Mucosa of rectum (tissue), 2 donors: ENCODE data around the gene GTF2A1L.
"Not testable (repeated sequence)": the region's sequence is repeated elsewhere in the genome, so short reads cannot be mapped to it uniquely, and the experiment has no call there.

ENCODE experiments used
- H3K27ac ChIP-seq, 2 donors: one replicate each; pipeline ENCODE4 v1.7.0; 2013; ENCODE audit warnings: inconsistent platforms in 2 of 2, low read depth in 2 of 2, low read length in 2 of 2
- H3K27me3 ChIP-seq, 2 donors: one replicate each; pipeline ENCODE4 v1.7.0; 2013; ENCODE audit warnings: low read length in 2 of 2; ENCODE audit not compliant: control insufficient read depth in 2 of 2, insufficient read depth in 2 of 2
- H3K36me3 ChIP-seq, 2 donors: one replicate each; pipeline ENCODE4 v1.7.0; 2013; ENCODE audit warnings: low read length in 2 of 2; ENCODE audit not compliant: control insufficient read depth in 2 of 2, insufficient read depth in 2 of 2
- H3K4me1 ChIP-seq, 2 donors: one replicate each; pipeline ENCODE4 v1.7.0; 2013; ENCODE audit warnings: low read length in 2 of 2, mild to moderate bottlenecking in 1 of 2; ENCODE audit not compliant: control insufficient read depth in 2 of 2, insufficient read depth in 2 of 2
- H3K4me3 ChIP-seq, 2 donors: one replicate each; pipeline ENCODE4 v1.7.0; 2013; ENCODE audit warnings: low read length in 2 of 2
- H3K9ac ChIP-seq, 2 donors: one replicate each; pipeline ENCODE4 v1.7.0; 2013; ENCODE audit warnings: low read length in 2 of 2, low read depth in 1 of 2, mild to moderate bottlenecking in 1 of 2
- H3K9me3 ChIP-seq, 2 donors: one replicate each; pipeline ENCODE4 v1.7.0; 2013; ENCODE audit warnings: low read length in 2 of 2; ENCODE audit not compliant: control insufficient read depth in 2 of 2
- donor health status: healthy.
- donor health status: Normal muscosa, but diverticular disease.

Gene GTF2A1L

DNA sequence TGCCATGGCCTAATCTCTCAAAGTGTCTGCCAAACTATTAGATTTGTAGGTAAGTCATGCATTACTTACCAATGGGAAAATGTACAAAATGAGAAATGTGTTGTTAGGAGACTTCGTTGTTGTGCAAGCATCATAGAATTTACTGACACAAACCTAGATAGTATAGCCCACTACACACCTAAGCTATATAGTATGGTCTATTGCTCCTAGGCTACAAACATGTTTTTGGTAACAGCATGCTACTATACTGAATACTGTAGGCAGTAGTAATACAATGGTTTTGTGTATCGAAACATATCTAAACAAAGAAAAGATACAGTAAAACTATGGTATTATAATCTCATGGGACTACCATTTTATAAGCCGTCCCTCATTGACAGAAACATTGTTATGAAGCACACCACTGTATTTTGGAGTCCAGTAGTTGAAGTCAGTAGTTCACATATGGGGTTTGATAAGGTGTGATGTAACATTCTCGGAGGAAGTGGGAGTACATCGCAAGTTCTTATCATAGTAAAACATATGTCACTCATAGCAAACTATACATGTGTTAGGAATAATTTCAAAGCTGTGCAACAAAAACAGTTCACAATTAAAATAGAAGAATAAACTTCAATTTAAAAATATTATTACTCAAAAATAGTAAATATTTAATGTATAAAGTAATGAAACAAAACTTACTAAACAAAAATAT is 12.0 kb upstream of the GTF2A1L start:
- Histone ChIP-seq H3K4me1 (no peaks in the 10 kb centered on the region), H3K9ac (no peak overlapping the region), H3K27ac (no peak overlapping the region), H3K27me3 (no peaks in the 10 kb centered on the region), H3K4me3 (no peak overlapping the region), H3K9me3 (no peaks in the 10 kb centered on the region), H3K36me3 (no peaks in the 10 kb centered on the region)

DNA sequence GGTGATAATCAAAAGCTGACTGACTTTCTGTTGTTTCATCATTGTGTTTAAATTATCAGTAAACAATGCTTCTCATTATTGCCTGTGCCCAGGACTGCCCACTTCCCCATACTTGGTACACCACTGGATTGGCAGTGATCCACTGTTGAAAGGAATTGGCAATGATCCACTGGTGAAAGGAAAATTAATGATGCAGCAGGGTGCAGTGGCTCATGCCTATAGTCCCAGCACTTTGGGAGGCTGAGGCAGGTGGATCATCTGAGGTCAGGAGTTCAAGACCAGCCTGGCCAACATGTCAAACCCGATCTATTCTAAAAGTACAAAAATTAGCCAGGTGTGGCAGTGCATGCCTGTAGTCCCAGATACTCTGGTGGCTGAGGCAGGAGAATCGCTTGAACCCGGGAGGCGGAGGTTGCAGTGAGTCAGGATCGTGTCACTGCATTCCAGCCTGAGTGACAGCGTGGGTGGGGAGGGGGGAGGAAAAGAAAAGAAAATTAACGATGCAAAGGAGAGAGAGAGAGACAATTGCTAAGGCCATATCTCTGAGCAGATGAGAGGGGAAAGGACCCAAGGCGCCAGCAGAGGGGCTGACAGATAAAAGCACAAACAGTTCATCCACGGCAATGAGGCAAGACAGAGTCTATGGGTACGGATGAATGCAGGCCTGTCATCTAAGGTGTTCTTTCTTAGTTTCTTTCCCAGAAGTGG is 10.2 kb upstream of the GTF2A1L start:
- no peak overlapping the region for H3K27ac ChIP-seq
- H3K9me3 ChIP-seq: no peaks in the 10 kb centered on the region
- no peaks in the 10 kb centered on the region for H3K27me3 ChIP-seq
- no peak overlapping the region for H3K9ac ChIP-seq
- no peak overlapping the region for H3K4me3 ChIP-seq
- no peaks in the 10 kb centered on the region for H3K4me1 ChIP-seq
- H3K36me3 ChIP-seq: no peaks in the 10 kb centered on the region

DNA sequence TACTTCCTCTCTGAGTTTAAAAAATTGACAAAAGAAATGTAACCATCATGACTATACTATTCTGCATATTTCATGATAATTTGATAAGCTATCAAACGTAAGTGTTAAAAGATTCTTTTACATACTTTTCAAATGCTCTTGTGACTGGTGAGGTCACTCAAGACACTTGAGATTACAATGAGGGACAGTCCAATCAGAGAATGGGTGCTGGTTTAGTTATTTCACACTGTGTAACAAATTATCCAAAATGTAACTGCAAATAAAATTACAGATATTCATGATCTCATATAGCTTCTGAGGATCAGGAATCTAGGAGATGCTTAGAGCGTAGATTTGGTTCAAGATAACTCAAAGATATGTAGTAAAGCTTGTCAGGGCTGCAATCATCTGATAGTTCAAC is 4.4 kb upstream of the GTF2A1L start:
- Histone ChIP-seq H3K9me3 (no peaks in the 10 kb centered on the region), H3K36me3 (no peaks in the 10 kb centered on the region), H3K9ac (no peak overlapping the region), H3K27ac (no peak overlapping the region), H3K4me3 (no peak overlapping the region), H3K4me1 (no peaks in the 10 kb centered on the region), H3K27me3 (no peaks in the 10 kb centered on the region)

DNA sequence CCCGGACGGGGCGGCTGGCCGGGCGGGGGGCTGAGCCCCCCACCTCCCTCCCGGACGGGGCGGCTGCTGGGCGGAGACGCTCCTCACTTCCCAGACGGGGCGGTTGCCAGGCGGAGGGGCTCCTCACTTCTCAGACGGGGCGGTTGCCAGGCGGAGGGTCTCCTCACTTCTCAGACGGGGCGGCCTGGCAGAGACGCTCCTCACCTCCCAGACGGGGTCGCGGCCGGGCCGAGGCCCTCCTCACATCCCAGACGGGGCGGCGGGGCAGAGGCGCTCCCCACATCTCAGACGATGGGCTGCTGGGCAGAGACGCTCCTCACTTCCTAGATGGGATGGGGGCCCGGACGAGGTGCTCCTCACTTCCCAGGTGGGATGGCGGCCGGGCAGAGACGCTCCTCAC is 3.1 kb upstream of the GTF2A1L start:
- not testable (repeated sequence) for H3K27ac ChIP-seq, H3K9ac ChIP-seq, H3K4me3 ChIP-seq, H3K36me3 ChIP-seq, H3K27me3 ChIP-seq, H3K4me1 ChIP-seq, H3K9me3 ChIP-seq

DNA sequence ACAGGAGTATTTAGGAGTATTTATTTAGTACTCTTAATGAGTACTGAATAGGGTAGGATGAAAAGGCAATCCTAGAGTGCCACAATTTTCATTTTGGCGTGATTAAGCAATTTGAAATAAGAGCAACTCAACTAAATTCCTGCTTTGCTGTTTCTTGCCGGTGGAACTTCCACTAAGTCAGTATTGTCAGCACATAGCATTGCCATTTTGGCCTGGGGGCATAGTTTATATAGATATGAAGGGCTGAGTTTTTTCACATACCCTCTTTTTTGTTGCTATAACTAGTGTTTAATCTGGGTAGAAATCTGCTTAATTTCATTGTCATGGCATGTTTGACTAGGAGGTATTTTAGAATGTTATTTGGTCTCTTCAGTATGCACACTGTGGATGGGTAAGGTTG is 1.9 kb downstream of the GTF2A1L start:
- Histone ChIP-seq H3K4me1 (no peaks in the 10 kb centered on the region), H3K4me3 (no peak overlapping the region), H3K27me3 (no peaks in the 10 kb centered on the region), H3K27ac (no peak overlapping the region), H3K9me3 (no peaks in the 10 kb centered on the region), H3K9ac (no peak overlapping the region), H3K36me3 (no peaks in the 10 kb centered on the region)

DNA sequence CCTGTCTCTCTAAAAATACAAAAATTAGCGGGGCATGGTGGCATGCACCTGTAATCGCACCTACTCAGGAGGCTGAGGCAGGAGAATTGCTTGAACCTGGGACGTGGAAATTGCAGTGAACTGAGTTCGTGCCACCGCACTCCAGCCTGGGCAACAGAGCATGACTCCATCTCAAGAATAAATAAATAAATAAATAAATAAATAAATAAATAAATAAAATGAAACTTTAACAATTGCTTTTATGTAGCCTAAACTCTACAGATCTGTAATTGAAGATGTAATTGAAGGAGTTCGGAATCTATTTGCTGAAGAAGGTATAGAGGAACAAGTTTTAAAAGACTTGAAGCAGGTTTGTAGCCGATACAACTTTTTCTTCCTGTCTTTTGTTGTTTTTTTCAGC is 2.9 kb downstream of the GTF2A1L start:
- Histone ChIP-seq H3K27ac (no peak overlapping the region), H3K36me3 (no peaks in the 10 kb centered on the region), H3K9me3 (no peaks in the 10 kb centered on the region), H3K4me3 (no peak overlapping the region), H3K27me3 (no peaks in the 10 kb centered on the region), H3K9ac (no peak overlapping the region), H3K4me1 (no peaks in the 10 kb centered on the region)

DNA sequence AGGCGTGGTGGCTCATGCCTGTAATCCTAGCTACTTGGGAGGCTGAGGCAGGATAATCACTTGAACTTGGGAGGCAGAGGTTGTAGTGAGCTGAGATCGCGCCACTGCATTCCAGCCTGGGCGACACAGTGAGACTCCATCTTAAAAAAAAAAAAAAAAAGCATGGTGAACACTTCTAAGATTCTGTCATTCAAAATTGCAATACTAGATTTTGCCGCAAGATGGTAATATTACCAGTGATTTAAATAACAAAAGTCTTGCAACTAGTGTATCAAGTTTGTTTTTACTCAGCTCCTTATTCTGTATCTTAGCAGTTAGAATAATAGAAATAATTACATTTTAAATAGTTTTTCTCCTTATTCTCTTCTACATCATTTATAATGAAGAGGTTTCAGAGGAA is 5.0 kb downstream of the GTF2A1L start:
- H3K36me3 ChIP-seq, H3K27ac ChIP-seq, H3K4me1 ChIP-seq, H3K27me3 ChIP-seq, H3K9me3 ChIP-seq, H3K4me3 ChIP-seq, H3K9ac ChIP-seq: not testable (repeated sequence)

DNA sequence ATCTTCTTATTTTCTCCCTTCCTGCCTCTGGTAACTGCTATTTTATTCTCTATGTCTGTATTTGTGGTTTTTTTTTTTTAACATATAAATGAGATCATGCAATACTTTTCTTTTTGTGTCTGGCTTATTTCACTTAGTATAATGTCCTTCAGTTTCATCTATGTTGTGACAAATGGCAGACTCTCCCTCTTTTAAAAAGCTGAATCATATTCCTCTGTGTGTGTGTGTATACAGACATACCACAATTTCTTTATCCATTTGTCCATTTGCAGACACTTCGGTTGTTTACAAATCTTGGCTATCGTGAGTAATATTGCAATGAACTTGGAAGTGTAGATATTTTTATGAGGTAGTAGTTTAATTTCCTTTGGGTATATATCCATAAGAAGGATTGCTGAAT is 7.0 kb downstream of the GTF2A1L start:
- Histone ChIP-seq H3K27ac (no peak overlapping the region), H3K4me3 (no peak overlapping the region), H3K9me3 (no peaks in the 10 kb centered on the region), H3K27me3 (no peaks in the 10 kb centered on the region), H3K36me3 (no peaks in the 10 kb centered on the region), H3K9ac (no peak overlapping the region), H3K4me1 (no peaks in the 10 kb centered on the region)

DNA sequence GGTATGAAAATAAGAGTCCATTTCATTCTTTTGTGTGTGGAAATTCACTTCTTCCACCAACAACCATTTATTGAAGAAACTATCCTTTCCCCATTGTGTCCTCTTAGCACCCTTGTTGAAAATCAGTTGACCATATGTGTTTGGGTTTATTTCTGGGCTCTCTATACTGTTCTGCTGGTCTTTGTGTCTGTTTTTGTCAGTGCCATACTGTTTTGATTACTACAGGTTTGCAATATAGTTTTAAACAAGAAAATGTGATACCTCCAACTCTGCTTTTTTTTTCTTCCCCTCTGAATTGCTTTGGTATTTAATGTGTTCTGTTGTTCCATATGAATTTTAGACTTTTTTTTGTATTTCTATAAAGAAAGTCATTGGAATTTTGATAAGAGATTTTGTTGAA is 8.4 kb downstream of the GTF2A1L start:
- H3K4me1 ChIP-seq: no peaks in the 10 kb centered on the region
- H3K27ac ChIP-seq: no peak overlapping the region
- no peaks in the 10 kb centered on the region for H3K9me3 ChIP-seq
- H3K27me3 ChIP-seq: no peaks in the 10 kb centered on the region
- H3K4me3 ChIP-seq: no peak overlapping the region
- no peaks in the 10 kb centered on the region for H3K36me3 ChIP-seq
- no peak overlapping the region for H3K9ac ChIP-seq

DNA sequence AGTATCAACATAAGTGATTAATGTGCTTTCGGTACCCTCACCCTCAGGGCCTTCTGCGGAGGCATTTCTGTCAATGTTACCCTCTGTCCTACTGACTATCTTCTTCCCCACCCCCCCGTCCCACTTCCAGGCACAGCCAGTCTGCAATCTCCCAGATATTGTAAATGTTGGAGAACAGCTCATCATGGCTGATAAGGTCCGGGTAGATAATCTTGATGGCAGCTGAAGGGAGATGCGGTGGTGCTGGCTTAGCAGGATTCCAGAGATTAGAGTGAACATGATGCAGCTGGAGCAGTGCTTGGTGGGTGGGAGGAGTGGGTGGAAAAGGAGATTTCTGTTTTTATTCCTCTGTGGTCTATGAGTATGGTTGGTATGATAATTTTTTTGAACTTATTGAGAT is 15.5 kb downstream of the GTF2A1L start:
- Histone ChIP-seq H3K27me3 (no peaks in the 10 kb centered on the region), H3K9me3 (no peaks in the 10 kb centered on the region), H3K36me3 (no peaks in the 10 kb centered on the region), H3K9ac (no peak overlapping the region), H3K27ac (no peak overlapping the region), H3K4me3 (no peak overlapping the region), H3K4me1 (no peaks in the 10 kb centered on the region)
